ENCODE measurements around the gene RGS1. TPM values are rescaled to one million over a fixed set of nuclear protein-coding genes. Genes with fewer than 3 reads are reported as not detected.
A peak's percentile ranks its signal among the peaks of the same experiment; 100 is the strongest.

RGS1 gene
- total RNA-seq, 1 experiment from 2014 or later, result not detected

DNA sequence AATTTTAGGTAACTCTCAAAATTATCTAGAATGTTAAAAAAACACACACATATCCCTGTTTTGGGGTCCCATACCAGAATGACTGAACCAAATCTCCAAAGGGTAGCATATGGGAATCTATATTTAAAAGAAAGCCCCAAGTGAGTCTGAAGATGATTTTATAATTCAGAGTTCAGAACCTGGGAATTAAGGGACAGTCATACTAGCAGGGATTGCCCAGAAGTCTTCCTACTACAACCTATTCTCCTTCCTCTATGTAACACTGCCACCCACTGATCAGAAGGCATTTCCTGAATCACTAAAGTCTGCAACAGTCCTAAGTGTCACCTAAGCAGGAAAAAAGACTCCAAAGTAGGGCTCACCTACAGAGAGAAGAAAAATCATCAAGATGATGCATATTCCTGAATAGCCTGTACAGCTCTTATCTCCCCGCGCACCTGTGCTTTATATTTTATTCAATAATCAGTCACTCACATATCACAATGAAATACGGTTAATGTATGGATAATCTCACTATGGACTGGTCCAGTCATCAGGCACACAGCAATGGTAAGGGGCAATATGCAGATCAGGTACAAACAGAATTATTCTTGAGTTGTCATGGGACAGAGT lies 4.9 kb downstream of the RGS1 start:
- DNase-seq (ENCODE audit: low read depth), result peak; percentile 71

DNA sequence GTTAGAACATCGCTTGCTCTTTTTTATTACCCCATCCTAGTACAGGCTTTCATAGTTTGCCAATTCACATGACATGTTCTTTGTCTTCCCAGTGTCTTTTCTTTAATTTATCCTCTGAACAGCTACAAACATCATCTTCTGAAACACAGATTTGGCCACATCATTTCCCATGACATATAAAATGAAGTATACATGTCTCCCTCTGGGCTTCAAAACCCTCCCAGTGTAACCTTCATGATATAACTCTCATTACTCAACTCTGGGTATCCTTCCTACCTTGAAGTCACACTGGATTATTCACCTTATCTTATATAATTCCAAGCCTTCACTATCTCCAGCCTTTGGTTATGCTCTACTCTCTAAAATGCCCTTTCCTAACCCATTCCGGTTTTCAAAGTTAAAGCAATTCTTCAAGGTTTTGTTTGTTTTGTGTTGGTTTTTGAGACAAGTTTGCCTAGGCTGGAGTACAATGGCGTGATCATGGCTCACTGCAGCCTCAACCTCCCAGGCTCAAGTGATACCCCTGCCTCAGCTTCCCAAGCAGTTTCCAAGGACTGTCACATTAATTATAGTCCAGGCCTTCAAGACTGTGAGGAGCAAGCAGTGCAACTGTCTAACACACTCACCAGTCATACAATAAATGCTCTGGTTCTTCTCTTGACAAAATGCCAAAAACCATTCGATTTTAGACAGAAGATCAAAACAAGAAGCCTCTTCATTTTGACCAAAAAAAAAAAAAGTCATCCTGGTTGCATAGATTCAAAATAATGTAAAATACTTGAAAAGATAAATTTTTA lies 5.8 kb downstream of the RGS1 start:
- no peak for DNase-seq (ENCODE audit: low read depth)

DNA sequence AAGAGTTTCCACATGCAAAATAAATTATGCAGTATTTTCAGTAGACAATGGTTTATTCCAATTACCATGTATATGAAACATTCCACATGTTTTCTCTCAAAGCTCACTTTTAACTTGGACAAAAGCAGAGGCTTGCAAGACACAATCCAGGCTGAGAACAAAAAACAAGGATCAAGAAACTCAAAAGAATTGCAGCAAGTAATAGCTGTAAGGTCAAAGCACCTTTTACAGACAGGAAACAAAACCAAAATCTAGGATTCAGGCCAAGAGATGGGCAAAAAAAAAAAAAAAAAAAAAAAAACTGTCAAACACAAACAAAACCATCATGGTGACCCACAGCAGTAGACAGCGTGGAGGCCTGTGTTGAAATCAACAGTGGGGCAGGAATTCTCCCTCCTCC lies 9.3 kb downstream of the RGS1 start:
- DNase-seq (ENCODE audit: low read depth), result peak; percentile 38

DNA sequence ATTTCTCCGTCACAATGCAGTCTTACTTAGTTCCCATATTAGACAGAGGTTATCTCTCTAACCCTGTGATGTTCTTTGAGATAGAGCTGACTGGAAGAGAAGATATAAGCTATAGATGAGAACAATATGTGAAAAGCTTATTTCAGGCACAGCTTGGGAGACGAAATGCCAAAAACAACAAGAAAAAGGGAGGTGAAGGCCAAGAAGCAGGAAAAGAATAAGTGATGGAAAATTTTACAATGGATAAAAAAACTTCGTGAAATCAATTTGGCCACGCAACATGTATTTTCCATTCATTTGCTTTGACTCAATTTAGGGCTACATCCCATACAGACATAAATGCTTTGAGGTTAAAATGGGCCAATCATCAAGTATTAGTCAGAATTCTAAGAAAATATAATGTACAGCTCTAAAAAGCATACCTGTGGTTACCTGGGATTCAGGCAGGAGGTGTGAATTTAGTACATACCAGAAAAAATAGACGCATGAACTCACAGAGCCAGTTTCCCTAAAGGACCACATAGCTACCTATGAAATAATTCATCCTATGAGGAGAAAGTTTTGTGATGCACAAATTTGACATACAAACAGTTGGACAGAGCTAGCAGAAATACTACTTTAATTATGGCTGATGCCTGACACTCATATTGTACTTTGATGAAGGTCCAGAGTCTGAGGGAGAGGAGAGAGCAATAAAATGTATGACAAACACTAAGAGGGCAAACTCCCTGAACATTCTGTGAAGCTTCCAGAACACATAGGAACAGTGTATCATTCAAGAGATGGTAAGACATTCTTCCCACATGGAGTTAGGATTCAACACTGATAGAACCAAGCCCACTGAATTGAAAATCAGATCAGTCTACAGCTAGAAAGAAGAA lies 12.1 kb downstream of the RGS1 start:
- no peak for DNase-seq (ENCODE audit: low read depth)

DNA sequence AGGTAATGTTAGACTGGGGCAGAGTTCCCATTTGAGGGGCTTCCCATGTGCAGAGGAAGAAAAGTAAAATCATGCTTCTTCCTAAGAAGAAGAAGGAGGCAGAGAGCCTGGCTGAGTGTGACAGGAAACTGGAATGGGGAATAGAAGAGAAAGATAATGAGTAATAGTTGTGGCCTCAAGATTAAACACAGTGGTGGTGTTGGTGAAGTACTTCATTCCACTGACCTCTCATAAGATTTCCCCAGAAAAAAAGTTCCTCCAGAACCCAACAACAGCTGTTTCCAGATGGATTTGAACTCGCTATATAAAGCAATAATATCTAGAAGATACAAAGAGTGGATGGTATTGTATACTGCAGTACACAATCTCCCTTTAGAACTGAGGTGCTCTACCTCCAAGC lies 13.0 kb downstream of the RGS1 start:
- peak; percentile 53 for DNase-seq (ENCODE audit: low read depth)

DNA sequence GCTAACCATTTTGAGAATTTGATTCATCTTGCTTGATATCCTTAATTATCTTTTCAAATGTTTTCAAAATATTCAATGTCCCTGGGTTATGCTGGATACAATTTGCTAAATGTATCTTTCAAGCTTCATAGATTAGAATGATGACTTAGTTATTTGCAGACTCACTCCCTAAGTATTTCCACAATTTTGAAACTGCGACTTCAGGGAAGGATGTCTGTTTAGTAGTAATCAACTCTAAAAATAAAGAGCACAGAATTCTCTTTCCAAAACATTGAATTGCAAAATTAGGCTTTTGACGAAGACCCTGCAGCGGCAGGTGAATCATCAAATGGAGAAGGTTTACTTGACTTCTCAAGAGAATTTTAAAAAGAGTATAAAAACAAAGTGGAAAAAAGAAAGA lies 14.2 kb downstream of the RGS1 start:
- no peak for DNase-seq (ENCODE audit: low read depth)

DNA sequence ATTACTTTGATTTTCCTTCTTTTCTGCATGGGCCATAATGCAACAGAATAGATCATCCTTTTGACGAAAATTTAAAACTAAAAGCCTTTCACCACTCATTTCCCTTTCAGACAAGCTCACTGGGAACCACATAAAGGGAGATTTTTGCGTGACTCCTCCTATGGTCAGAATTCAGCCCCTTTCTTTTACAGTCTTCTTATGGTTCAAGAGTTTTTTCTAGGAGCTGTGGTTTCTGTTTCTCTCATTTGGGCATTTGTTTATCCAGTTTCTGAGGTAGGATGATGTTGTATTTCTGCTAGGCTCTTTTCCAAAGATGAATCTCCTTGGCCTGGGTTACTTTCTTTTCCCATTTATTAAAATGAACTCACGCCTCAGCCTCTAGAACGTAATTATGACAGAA lies 16.9 kb downstream of the RGS1 start:
- DNase-seq (ENCODE audit: low read depth), result no peak

DNA sequence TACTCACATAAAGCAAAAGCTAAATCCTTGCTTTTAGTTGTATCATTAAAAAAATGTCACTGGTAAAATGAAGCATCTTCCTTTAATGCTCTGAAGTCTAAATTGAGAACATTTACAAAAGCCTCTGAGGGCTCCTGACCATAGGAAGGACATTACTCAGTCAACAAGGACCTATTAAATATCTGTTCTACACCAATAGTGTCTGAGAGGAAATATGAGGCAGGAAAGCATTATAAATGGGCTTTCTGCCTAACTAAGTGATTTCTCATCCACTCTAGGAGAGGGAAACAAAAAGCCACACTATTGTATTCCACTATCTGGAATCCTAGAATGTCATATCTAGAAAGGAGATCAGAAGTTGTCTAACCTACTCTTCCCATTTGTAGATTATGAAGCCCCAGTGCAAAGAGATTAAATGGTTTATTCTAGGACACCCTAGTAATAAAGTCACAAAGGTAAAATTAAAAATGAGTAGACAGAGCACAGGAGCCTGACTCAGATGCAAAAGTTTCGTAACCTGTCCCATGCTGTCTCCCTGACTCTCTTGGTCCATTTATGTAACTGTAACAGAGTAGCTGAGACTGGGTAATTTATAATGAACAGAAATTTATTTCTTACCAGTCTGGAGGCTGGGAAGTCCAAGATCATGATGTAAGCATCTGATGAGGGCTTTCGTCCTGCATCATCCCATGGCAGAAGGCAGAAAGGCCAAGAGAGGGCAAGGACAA lies 17.6 kb downstream of the RGS1 start:
- peak; percentile 23 for DNase-seq (ENCODE audit: low read depth)

DNA sequence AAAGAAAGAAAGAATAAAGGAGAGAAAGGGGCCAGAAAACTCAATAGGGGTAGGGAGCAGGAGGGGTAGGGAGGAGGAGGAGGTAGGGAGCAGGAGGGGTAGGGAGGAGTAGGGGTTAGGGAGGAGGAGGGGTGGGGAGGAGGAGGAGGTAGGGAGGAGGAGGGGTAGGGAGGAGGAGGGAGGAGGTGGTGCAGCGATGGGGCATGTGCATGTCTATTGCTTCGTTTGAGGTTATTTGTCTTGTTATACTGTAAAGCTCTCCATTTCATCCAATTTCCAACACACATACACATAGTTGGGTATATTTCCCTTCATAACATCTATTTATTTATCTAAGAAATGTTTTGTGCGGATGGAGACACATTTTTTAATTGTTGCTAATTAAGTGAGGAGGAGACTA lies 19.7 kb downstream of the RGS1 start:
- no peak for DNase-seq (ENCODE audit: low read depth)

DNA sequence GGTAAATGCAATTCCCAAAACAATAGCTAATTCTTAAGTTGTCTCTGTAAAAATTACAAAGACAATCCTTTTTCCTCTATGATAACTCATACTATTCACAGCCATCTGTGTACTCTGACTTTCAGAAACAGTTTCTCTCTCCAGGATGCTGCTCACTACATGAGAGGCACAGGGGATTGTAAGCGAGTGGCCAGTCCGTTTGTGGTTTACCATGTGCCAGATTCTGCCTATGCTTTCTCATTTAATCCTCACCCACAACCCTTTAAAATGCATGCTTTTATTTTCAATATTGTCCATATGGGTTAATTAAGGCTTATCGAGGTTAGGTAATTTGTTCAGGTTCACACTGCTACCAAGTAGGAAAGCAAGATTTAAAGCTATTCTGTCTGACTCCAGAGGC lies 23.0 kb downstream of the RGS1 start:
- no peak for DNase-seq (ENCODE audit: low read depth)

DNA sequence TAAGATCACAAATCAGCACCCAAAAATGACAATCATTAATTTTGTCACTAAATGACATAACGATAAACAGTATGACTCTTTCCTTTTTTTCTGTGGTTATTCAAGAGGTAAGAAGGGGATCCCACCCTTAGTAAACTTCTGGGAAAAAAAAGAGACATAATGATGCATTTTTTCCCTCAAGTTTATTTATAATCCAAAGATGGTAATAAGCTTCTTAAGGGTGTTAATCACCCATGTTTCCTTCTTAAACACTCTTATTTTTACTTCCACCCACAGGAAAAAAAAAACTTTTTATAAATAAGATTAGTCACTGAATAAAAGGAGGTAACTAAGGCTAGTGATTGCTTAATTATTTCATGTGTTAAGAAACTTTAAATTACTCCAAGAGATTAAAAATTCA lies 24.7 kb downstream of the RGS1 start:
- no peak for DNase-seq (ENCODE audit: low read depth)

DNA sequence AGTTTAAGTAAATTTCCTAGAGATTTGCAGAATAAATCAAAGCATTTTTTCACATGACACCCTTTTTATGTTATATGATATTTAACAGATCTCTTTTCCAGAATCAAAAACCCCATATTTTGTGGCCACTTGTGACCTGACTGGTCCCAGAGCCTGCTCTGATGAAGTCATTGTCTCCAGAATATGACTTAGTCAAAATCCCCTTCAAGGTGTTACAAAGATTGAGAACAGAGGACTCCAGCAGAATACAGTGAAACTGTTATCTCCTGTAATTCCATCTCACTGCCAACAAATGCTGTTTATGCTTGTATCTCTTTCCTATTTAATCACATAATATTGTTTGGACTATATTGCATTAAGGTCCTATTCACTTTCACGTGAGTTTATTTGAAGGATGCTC lies 25.6 kb downstream of the RGS1 start:
- DNase-seq (ENCODE audit: low read depth), result no peak

DNA sequence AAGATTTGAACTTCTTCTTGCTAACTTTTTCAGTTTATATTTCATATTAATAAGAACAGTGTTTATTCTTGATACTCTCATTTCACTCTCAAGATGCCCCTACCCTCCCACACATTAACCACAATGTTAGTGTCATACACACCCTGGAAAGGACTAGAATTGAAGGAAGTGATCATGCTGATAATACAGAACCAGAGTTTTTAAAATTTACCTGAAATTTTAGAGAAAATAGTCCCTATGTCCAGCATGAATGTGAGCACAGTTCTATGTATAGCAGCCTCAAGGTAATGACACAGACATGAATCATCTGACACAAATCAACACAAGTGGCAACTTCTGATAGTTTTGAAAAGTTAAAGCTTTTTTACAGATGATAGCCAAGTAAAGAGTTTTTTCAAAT lies 26.0 kb downstream of the RGS1 start:
- peak; percentile 42 for DNase-seq (ENCODE audit: low read depth)

DNA sequence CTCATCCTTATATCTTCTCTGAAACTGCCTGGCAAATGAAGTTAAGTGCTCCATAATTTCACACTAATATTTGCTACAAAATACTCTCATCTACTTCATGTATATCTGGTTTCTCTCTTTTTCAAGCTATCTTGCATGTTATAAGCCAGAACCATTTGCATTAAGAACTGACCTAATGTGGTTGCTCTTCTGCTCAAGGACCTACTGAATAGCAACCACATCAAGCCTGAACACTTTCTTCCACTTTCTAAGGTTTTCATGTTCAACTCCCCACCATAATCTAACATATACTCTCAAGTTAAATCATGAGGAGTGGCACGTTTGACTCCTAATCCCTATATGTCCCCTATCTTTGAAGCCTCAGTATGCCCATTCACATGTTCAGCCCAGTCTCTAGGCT lies 27.2 kb downstream of the RGS1 start:
- no peak for DNase-seq (ENCODE audit: low read depth)

DNA sequence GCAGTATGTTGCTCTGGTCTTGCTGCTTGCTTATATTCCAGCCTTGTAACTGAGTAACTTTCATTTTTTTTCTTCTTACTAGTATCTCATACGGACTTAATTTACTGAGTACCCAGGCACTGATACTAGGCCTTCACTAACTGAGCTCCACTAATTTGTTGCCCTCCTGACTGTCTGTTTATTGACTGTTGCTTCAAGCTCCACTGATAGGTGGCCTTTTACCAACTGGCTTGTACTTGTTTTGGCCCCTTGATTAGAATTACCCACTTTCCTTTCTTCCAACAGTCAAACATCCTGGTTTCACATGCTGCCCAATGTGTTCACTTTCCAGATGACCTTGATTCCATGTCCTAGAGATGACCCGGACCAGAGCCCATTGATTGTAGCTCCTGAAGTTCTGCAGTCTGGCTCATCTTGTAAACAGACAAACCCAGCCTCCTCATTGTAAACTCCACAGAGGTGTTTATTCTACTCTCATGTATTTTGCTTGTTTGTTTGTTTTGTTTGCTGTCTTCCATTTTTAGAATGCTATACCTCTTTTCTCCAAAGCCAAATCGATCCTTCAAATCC lies 27.7 kb downstream of the RGS1 start:
- DNase-seq (ENCODE audit: low read depth), result no peak

DNA sequence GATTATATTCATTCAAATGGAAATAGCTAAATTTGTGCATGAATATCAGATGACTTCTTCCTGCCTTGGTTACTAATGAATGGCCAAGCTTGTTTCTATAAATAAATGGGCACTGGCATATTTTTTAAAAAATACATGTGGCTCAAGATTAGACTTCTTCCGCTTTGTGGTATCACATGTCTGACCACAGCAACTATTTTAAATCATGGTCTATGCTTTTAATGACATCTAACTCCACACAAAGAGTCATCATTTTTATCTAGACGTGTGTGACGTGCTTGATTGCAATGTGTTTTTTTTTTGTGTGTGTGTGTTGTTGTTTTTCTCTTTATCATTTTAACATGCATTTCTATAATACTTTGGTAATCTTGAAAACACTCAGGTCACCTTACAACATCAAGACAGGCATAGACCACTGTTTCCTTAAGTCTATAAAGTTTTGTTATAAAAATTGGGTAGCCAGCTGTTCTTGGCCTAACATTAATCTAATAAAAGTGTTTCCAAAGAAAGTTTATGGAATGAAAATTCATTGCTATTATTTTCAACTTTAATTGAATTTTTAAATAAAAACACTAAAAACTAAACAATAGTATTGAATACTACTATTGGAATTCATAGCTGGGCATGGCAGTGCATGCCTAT lies 29.5 kb downstream of the RGS1 start:
- peak; percentile 8 for DNase-seq (ENCODE audit: low read depth)

DNA sequence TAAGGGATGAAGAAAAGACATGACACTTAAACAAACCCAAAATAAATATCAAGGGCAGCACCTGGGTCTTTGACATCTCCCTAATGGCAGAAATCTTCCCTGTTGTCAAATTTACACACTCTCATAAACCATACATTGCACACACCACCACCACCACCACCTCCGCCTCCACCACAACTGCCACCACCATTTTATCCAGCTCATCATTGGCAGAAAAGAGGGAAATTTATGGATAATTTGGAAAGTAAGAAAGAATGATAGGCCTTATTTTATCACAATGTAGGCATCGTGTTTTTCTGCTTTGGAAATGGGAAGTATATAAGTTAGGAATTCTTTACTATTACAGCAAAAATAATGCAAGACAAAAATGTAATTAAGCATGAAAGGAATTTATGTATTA lies 33.1 kb downstream of the RGS1 start:
- no peak for DNase-seq (ENCODE audit: low read depth)

DNA sequence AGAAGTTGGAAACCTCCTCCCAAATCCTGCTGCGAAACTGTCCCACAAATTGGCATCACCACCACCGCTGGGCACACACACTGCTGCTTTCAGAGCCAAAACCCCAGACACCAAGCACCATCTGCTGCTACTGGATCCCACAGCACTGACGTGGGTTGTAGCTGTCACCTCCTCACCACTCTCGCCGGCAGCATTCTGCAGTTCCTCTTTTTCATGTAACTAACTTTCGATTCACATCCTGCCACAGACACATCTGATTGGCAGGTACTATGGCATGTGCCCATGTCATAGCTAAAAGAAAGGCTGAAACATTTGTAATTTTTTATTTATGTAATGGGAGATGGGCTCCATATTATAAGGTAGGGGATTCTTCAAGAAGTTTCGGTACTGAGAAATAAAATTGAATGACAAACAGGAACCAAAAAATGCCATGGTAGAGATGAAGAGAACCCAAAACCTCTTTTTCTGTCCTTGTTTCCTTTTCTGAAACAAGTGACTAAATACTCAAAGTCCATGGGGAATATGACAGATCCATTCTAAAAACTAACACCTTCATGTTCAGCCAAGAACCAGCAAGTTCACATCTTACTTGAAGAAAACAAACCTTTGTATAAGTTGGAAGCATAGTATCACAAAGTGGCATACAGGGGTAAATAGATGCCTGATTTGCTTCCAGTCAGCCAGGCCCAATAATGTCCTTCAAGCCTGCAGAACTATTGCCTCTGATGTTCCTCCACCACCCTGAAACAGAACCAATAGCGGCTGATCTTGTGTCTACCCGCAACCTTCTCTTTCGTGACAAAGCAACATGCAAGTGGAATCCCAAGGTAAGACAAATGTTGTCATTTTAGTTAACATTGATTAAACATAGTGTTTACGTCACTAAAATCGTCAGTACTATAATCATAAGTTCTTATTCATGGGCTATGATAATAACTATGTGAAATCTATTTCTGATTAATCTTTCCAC lies 33.8 kb downstream of the RGS1 start:
- DNase-seq (ENCODE audit: low read depth), result no peak

DNA sequence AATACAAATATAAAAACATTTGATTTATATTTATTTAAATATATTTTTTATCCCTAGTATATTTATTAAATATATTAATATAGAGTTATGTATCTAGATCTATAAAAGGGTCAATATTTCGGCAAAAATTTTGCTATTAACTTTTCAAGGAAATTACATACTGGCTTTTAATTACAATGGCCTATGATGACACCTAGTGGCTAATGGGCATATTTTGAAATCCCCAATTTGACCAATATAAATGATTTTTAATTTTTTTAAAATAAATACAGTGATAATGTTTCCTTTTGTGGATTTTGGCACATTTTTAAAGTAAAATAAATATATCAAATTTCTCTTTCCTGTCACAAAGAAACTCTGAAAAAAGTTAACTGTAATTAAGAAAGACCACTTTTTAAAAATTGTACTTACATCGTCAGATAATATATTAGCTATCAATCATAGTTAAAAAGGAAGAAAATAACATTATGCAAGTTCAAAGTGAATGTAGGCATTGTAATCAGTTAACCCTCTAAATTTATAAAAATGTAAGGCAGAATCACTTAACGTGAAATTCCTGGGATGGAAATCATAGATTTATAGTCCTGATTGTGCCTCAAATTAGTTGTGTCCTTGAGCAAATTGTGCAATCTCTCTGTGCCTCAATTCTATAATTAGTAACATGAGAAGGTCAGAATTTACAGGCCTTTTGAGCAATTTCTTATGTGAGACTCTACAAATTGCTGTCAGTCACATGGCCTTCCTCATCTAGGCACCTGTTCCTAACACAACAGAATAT lies 34.7 kb downstream of the RGS1 start:
- no peak for DNase-seq (ENCODE audit: low read depth)

Data from HT1080 (cell line).